Heart left ventricle (tissue), 13 donors: ENCODE data around the gene RFX2.

Source experiments
- CTCF ChIP-seq, 12 donors: fragments of 200-600 bp; sonication (generic) in 4 of 12; IDR thresholded peaks; one replicate each; pipeline versions ENCODE4 v1.5.0 to v1.8.0; 2018 to 2022; ENCODE audit warnings: antibody characterized with exemption in 12 of 12, mild to moderate bottlenecking in 5 of 12
- POLR2A ChIP-seq, 2 donors: fragments of 450-650 bp; IDR thresholded peaks; one replicate each; pipeline ENCODE4 v1.6.1; 2017; ENCODE audit warnings: antibody characterized with exemption in 2 of 2, mild to moderate bottlenecking in 2 of 2, moderate library complexity in 2 of 2
- donor health status: ischemic (EF 13 %, LVEDD 7.1; RV severe dilation, severe dysfunction).
- donor health status: DM: no; HTN: yes; CAD: no.
- donor health status: DM: no; HTN: no; CAD: no.
- donor health status: ischemic (EF 25% LVEDD 6.9; RV normal size, moderate dysfunction).
- donor health status: ischemic (EF 25% LVEDD 5.7; RV mildly dilated, moderate dysfunction).
- donor health status: ischemic (EF 35%, LVEDD 5.7; RV mildly dilated, moderate dysfunction).
- donor health status: nonischemic (EF 11% LVEDD 7.7; RV severe dilation, severe dysfunction).
- donor health status: DM: yes; HTN: yes; CAD: no.
- donor health status: PGD.
- donor health status: ischemic (EF 29% LVEDD 5.4; RV normal size, mild dysfunction).
- donor health status: nonischemic (EF 23%, LVEDD 6.1; RV moderate dilation, normal function).

DNA sequence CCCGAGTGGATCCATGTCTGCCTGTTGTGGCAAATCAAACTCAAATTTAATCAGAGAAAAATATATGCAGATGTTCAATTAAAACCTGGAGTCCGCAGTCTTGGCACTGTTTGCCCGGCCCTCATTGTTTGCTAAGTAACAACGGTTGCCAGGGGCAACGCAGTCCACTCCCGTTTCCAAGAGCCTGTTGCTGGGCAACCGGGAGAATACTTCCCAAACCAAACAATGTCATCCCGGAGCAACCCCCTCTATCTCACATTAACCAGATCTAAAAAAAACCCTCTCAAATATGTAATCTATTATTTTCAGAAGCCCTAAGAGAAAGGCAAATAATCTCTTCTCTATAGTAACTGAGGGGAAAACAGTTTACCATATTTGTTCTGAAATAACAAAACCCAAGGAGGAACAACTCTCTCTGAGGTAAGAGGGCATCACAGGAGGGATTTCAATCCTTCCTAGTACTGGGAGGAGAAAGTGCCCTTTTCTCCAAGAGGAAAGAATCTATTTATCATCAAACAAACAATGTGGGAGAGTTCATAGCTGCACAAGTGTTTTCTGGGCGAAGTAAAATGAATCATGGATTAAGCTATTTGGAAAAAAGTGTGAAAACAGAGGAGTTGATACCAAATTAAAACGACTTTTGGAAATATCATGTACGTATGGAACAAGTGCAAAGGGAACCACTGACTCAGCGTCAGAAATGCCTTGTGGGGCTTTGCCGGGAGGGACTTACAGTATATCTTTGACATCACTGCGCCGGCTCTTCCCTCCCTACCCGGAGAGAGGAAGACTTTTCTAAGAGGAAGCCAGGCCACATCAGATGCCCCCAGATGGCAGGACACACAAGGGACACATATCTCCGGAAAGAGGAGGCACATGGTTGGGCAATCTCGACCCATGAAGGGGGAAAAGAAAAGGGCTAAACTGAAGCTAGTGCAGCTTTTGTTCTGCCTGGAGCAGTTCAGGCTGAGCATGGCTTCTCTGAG lies 43.3 kb downstream of the RFX2 start:
- TF ChIP-seq CTCF (IDR thresholded peaks at IDR 0.05), result no peak
- TF ChIP-seq POLR2A (IDR thresholded peaks at IDR 0.05), result no peak
